K562 (cell line): ENCODE results near the gene LOXHD1. TPM values are rescaled to one million over a fixed set of nuclear protein-coding genes. Genes with fewer than 3 reads are reported as not detected.

ENCODE experiments used
- CUX1 ChIP-seq: fragments of 200-800 bp; sonication (Bioruptor generic); IDR thresholded peaks from 2 replicates; pipeline ENCODE4 v1.6.1; 2016; ENCODE audit warnings: missing genetic modification characterization, missing compliant biosample characterization
- KLF13 ChIP-seq: fragments of 450-650 bp; IDR thresholded peaks from 2 replicates; pipeline ENCODE4 v1.6.1; 2016; ENCODE audit warnings: missing genetic modification characterization, low read depth, mild to moderate bottlenecking, missing compliant biosample characterization, moderate library complexity, borderline replicate concordance
- NCOA1 ChIP-seq: fragments of 450-650 bp; IDR thresholded peaks from 2 replicates; pipeline ENCODE4 v1.6.1; 2016; ENCODE audit warnings: low read depth
- SETDB1 ChIP-seq: IDR thresholded peaks from one replicate; pipeline ENCODE4 v1.6.1; 2012; ENCODE audit warnings: low read length, control low read depth, inconsistent platforms
- ZNF354B ChIP-seq: fragments of 250-450 bp; sonication (Bioruptor Pico); IDR thresholded peaks from 2 replicates; pipeline ENCODE4 v1.4.0; 2020
- ZNF384 ChIP-seq: IDR thresholded peaks from 2 replicates; pipeline ENCODE4 v1.6.1; 2012; ENCODE audit warnings: low read depth, low read length, improper control_type of control experiment
- polyA plus RNA-seq, 8 experiments: library from polyadenylated mRNA; depleted of rRNA in 4 of 8; stranded (reverse) in 5 of 8; unstranded in 3 of 8; fragments of >200 nt; fragmentation: Nextera tagmentation in 2 of 8; fragmentation: Illumina TruSeq in 1 of 8; extraction: Ambion mirVana in 2 of 8; extraction: Trizol in 1 of 8; gene quantifications; 2 replicates each; pipeline versions ENCODE4 v1.2.1 to v1.2.3, GENCODE V29; 2011 to 2014; ENCODE audit warnings: inconsistent platforms in 1 of 8, missing spikeins in 1 of 8
- total RNA-seq, 7 experiments: library from RNA; depleted of rRNA in 6 of 7; stranded (reverse); fragments of >200 nt in 6 of 7; fragmentation: Illumina TruSeq in 2 of 7; extraction: Trizol in 2 of 7; gene quantifications; 2 replicates each; pipeline versions ENCODE4 v1.2.1 to v1.2.3, GENCODE V29; 2011 to 2021; ENCODE audit warnings: low replicate concordance in 1 of 7

LOXHD1 gene
- total and polyA plus RNA-seq, 9 of the 15 experiments (the other 6 are each of a cell fraction or from before 2014, with no cell fraction given), result not detected

GRCh38 chr18:46680784-46681695, 24.0 kb upstream of the LOXHD1 start (continued):
- no peak for TF ChIP-seq NCOA1
- no peak for TF ChIP-seq CUX1
- TF ChIP-seq ZNF354B, result no peak
- no peak for TF ChIP-seq SETDB1
- TF ChIP-seq KLF13 (tag), result no peak
- no peak for TF ChIP-seq ZNF384
